Hepatocyte (in vitro differentiated cells): Measurements from ENCODE around the gene BPHL. TPM values are rescaled to one million over a fixed set of nuclear protein-coding genes. Genes with fewer than 3 reads are reported as not detected.
A peak's percentile ranks its signal among the peaks of the same experiment; 100 is the strongest.
"Not testable (repeated sequence)": the region's sequence is repeated elsewhere in the genome, so short reads cannot be mapped to it uniquely, and the experiment has no call there.

Experiments used
- DNase-seq: peaks from one replicate; pipeline ENCODE4 v3.0.0-alpha.2; 2016; ENCODE audit warnings: low spot score
- H2AFZ ChIP-seq: fragments of 200-600 bp; sonication (generic); 2 replicates; pipeline ENCODE4 v1.6.0; 2016; ENCODE audit warnings: antibody characterized with exemption, mild to moderate bottlenecking
- H3K27ac ChIP-seq: fragments of 200-600 bp; sonication (generic); 2 replicates; pipeline ENCODE4 v1.5.1; 2016; ENCODE audit warnings: mild to moderate bottlenecking
- H3K27me3 ChIP-seq: fragments of 200-600 bp; sonication (generic); 2 replicates; pipeline ENCODE4 v1.6.1; 2016
- H3K36me3 ChIP-seq: fragments of 200-600 bp; sonication (generic); replicated peaks from 2 replicates; pipeline ENCODE4 v1.5.1; 2016; ENCODE audit warnings: low read depth; ENCODE audit not compliant: insufficient read depth
- H3K4me1 ChIP-seq: fragments of 200-600 bp; sonication (generic); 2 replicates; pipeline ENCODE4 v1.5.1; 2016; ENCODE audit warnings: mild to moderate bottlenecking, moderate library complexity; ENCODE audit not compliant: insufficient read depth
- H3K4me2 ChIP-seq: fragments of 200-600 bp; sonication (generic); 2 replicates; pipeline ENCODE4 v1.6.0; 2016
- H3K4me3 ChIP-seq: fragments of 200-600 bp; sonication (generic); 2 replicates; pipeline ENCODE4 v1.5.1; 2016; ENCODE audit warnings: mild to moderate bottlenecking
- H3K79me2 ChIP-seq: fragments of 200-600 bp; sonication (generic); 2 replicates; pipeline ENCODE4 v1.6.0; 2017; ENCODE audit warnings: mild to moderate bottlenecking
- H3K9me2 ChIP-seq: fragments of 200-600 bp; sonication (generic); replicated peaks from 2 replicates; pipeline ENCODE4 v1.6.0; 2017; ENCODE audit warnings: mild to moderate bottlenecking; ENCODE audit not compliant: insufficient read depth
- H3K9me3 ChIP-seq: fragments of 200-600 bp; sonication (generic); 2 replicates; pipeline ENCODE4 v1.5.1; 2016; ENCODE audit warnings: low read depth, mild to moderate bottlenecking
- H4K20me1 ChIP-seq: fragments of 200-600 bp; sonication (generic); 2 replicates; pipeline ENCODE4 v1.6.0; 2016; ENCODE audit warnings: mild to moderate bottlenecking; ENCODE audit not compliant: insufficient read depth, poor library complexity, severe bottlenecking
- EZH2 ChIP-seq: fragments of 200-600 bp; sonication (generic); IDR thresholded peaks from 2 replicates; pipeline ENCODE4 v1.6.1; 2016; ENCODE audit warnings: antibody characterized with exemption, mild to moderate bottlenecking, borderline replicate concordance
- EZH2phosphoT487 ChIP-seq: fragments of 200-600 bp; sonication (generic); IDR thresholded peaks from one replicate; pipeline ENCODE4 v1.6.1; 2018; ENCODE audit warnings: antibody characterized with exemption, mild to moderate bottlenecking, low read depth, moderate library complexity; ENCODE audit not compliant: unreplicated experiment, severe bottlenecking
- WGBS: methylation state at CpG from one replicate; pipeline ENCODE4 v1.1.6; 2016; ENCODE audit warnings: low lambda C conversion rate; ENCODE audit errors: missing lambda C conversion rate; 5-methylcytosine and 5-hydroxymethylcytosine counted together
- polyA plus RNA-seq: library from polyadenylated mRNA; unstranded; fragments of >200 nt; fragmentation: Nextera tagmentation; extraction: Ambion mirVana; gene quantifications from 2 replicates; pipeline ENCODE4 v1.2.1, GENCODE V29; 2016
- total RNA-seq: library from RNA; depleted of rRNA; stranded (reverse); fragments of >200 nt; gene quantifications from 2 replicates; pipeline ENCODE4 v1.2.3, GENCODE V29; 2014
- TF ChIP-seq, protein P1 (sequence below): fragments of 200-600 bp; sonication (generic); IDR thresholded peaks from 2 replicates; pipeline ENCODE4 v1.5.1; 2016; ENCODE audit warnings: antibody characterized with exemption, mild to moderate bottlenecking; ENCODE audit not compliant: poor library complexity

BPHL gene
- total and polyA plus RNA-seq, 2 experiments from 2014 or later, result 52.0 to 77.0 TPM

DNA sequence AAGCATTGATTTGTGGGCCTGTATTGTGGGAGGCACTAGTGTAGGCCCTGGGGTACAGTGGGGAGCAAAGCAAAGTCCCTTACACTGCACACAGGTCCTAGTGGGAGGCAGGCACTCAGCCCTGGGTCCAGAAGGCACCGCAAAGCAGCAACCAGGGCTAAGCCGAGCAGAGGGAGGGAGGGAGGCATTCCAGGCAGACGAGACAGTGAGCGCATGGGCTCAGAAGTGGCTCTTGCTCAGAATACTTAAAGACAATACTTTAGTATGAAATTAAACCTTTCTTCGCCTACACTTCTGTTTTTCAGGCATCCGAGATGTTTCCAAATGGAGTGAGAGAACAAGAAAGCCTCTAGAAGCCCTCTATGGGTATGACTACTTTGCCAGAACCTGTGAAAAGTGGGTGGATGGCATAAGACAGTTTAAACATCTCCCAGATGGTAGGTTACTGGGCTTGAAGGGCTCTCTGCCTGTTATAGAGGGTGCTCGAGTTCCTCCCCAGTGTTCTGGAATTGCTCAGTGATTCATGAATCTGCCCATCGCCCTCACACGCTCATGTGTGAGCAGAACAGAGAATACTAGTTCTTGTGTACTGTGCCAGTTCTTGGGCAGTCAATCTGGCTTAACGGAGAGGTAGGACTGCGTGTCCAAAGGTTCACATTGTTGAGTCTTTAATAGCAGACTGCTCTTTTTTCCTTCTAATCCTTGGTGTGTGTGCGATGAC, 18.7 kb downstream of the BPHL start:
- Histone ChIP-seq H4K20me1 (no peaks in the 10 kb centered on the region), H3K27me3 (no peaks in the 10 kb centered on the region), H3K9me2 (no peaks in the 10 kb centered on the region), H3K27ac (no peak overlapping the region), H3K36me3 (no peaks in the 10 kb centered on the region), H3K4me2 (no peak overlapping the region), H3K9me3 (no peaks in the 10 kb centered on the region), H3K4me1 (peaks cover 17% of the 10 kb centered on the region), H3K4me3 (no peak overlapping the region), H3K79me2 (no peaks in the 10 kb centered on the region), H2AFZ (no peak overlapping the region)
- 92% methylated on average over 12 of the region's 12 CpGs for WGBS
- DNase-seq, result no peak
- TF ChIP-seq, protein P1, sequence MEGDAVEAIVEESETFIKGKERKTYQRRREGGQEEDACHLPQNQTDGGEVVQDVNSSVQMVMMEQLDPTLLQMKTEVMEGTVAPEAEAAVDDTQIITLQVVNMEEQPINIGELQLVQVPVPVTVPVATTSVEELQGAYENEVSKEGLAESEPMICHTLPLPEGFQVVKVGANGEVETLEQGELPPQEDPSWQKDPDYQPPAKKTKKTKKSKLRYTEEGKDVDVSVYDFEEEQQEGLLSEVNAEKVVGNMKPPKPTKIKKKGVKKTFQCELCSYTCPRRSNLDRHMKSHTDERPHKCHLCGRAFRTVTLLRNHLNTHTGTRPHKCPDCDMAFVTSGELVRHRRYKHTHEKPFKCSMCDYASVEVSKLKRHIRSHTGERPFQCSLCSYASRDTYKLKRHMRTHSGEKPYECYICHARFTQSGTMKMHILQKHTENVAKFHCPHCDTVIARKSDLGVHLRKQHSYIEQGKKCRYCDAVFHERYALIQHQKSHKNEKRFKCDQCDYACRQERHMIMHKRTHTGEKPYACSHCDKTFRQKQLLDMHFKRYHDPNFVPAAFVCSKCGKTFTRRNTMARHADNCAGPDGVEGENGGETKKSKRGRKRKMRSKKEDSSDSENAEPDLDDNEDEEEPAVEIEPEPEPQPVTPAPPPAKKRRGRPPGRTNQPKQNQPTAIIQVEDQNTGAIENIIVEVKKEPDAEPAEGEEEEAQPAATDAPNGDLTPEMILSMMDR, result no peak
- TF ChIP-seq EZH2phosphoT487 (no peak), EZH2 (no peak)

DNA sequence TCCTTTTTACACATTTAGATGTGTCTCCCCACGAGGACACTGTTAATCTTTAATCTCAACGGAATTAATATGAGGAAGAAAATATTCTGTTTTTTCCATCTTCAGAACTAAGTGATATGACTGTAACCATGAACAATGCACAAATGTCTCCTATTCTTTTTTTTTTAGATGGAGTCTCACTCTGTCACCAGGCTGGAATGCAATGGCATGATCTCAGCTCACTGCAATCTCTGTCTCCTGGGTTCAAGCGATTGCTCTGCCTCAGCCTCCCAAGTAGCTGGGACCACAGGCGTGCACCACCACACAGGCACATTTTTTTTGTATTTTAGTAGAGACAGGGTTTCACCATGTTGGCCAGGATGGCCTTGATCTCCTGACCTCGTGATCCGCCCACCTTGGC, 19.4 kb downstream of the BPHL start:
- not testable (repeated sequence) for H2AFZ ChIP-seq, H3K9me3 ChIP-seq, DNase-seq, H4K20me1 ChIP-seq, H3K36me3 ChIP-seq, H3K4me2 ChIP-seq, H3K9me2 ChIP-seq, H3K4me3 ChIP-seq, H3K27me3 ChIP-seq, H3K79me2 ChIP-seq, H3K27ac ChIP-seq
- H3K4me1 ChIP-seq, result peaks cover 17% of the 10 kb centered on the region
- WGBS, result 97% methylated on average over 6 of the region's 6 CpGs

DNA sequence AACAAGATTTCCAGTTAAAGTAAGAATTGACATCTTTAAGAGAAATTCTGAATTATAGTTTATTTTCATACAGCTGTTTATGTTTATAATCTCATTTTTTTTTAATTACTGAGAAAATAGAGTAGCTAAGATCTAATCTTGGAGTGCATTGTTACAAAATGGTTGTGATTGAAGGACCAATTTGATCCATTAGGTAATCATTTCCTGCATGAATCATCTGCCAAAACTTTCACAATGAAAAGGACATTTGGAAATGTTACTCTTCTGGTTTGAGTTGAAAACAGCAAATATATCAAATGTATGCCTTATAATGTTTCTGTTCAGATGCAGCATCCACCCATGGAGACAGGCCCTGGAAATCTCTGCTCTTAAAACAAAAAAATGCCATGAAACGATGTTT, 19.8 kb downstream of the BPHL start:
- TF ChIP-seq EZH2, result no peak
- TF ChIP-seq, protein P1, result no peak
- no peak for TF ChIP-seq EZH2phosphoT487
- no peak for DNase-seq
- peak overlapping the region; percentile 60 for H3K27ac ChIP-seq
- no peaks in the 10 kb centered on the region for H3K79me2 ChIP-seq
- H3K27me3 ChIP-seq, result no peaks in the 10 kb centered on the region
- no peak overlapping the region for H3K4me3 ChIP-seq
- H3K9me3 ChIP-seq, result no peaks in the 10 kb centered on the region
- no peak overlapping the region for H3K4me2 ChIP-seq
- H2AFZ ChIP-seq, result no peak overlapping the region
- no peaks in the 10 kb centered on the region for H3K36me3 ChIP-seq
- H3K4me1 ChIP-seq, result peaks cover 17% of the 10 kb centered on the region
- H3K9me2 ChIP-seq, result no peaks in the 10 kb centered on the region
- no peaks in the 10 kb centered on the region for H4K20me1 ChIP-seq
- 93% methylated on average over 1 of the region's 1 CpG for WGBS

DNA sequence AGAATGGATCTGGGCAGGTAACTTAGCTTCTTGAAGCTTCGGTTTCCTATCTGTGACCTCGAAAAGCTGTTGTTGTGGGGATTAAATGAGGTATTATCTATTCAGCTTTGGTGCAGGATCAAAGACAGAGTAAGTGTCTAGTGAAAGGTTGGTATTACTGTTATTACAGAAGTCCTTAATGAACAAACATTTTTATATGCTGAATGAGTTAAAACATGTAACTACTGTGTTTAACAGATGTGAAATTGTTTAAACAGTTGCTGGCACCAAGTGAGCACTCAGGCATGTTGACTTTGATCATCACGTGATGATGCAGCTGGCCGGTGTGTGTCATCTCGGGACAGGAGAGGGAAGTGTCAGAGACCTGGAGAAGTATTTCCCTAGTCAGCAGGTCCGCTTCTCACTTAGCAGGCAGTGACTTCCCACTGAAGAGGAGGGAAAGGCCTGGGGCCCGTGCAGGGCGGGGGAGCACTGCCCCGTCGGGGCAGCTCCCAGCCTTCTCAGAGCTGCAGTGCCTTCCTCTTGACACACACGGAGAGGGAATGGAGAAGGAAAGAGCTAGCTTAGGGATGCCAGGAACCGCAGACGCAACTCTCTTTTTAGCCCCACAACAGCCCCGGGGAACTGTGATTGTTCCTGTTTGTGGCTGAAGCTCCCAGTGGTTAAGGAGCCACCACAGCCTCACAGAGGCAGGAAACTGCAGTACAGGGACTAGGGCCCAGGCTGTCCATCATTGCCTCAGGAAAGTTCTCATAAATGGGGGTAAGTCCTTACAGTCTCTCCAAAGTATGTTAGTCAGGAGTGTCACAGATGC, 20.8 kb downstream of the BPHL start:
- Histone ChIP-seq H3K4me1 (peaks cover 17% of the 10 kb centered on the region), H4K20me1 (no peaks in the 10 kb centered on the region), H3K27ac (peak overlapping the region; percentile 67), H3K79me2 (no peaks in the 10 kb centered on the region), H3K9me3 (no peaks in the 10 kb centered on the region), H2AFZ (no peak overlapping the region), H3K9me2 (no peaks in the 10 kb centered on the region), H3K36me3 (no peaks in the 10 kb centered on the region), H3K4me3 (no peak overlapping the region), H3K4me2 (peak overlapping the region; percentile 38), H3K27me3 (no peaks in the 10 kb centered on the region)
- 63% methylated on average over 14 of the region's 14 CpGs for WGBS
- TF ChIP-seq EZH2phosphoT487, result no peak
- TF ChIP-seq, protein P1, result no peak
- no peak for TF ChIP-seq EZH2
- peak; percentile 82 for DNase-seq
